Activated naive CD4-positive, alpha-beta T cell treated with anti-CD3 and anti-CD28 coated beads, Interleukin-2, amount 50 U/mL, for 24 hours (primary cell): ENCODE results near the gene TRAIP.
"Not testable (repeated sequence)": the region's sequence is repeated elsewhere in the genome, so short reads cannot be mapped to it uniquely, and the experiment has no call there.

Experiments used
- H3K27ac Mint-ChIP-seq: one replicate; pipeline ENCODE4 v1.8.0; 2021; ENCODE audit warnings: mild to moderate bottlenecking, mixed read lengths
- H3K27me3 Mint-ChIP-seq: one replicate; pipeline ENCODE4 v1.8.0; 2021; ENCODE audit warnings: mixed read lengths
- H3K36me3 Mint-ChIP-seq: one replicate; pipeline ENCODE4 v1.8.0; 2021; ENCODE audit warnings: mixed read lengths
- H3K4me1 Mint-ChIP-seq: one replicate; pipeline ENCODE4 v1.8.0; 2021; ENCODE audit warnings: mixed read lengths
- H3K4me3 Mint-ChIP-seq: one replicate; pipeline ENCODE4 v1.8.0; 2021; ENCODE audit warnings: mild to moderate bottlenecking, mixed read lengths
- H3K9me3 Mint-ChIP-seq: one replicate; pipeline ENCODE4 v1.8.0; 2021; ENCODE audit warnings: mixed read lengths

Gene TRAIP

GRCh38 chr3:49790626-49791411 lies 65.5 kb downstream of the TRAIP start:
- Mint-ChIP-seq H3K36me3 (no peaks in the 10 kb centered on the region), H3K27ac (no peak overlapping the region), H3K4me1 (peaks cover 14% of the 10 kb centered on the region), H3K27me3 (no peaks in the 10 kb centered on the region), H3K9me3 (no peaks in the 10 kb centered on the region), H3K4me3 (no peak overlapping the region)

- H3K9me3 Mint-ChIP-seq = no peaks in the 10 kb centered on the region
- no peak overlapping the region for H3K4me3 Mint-ChIP-seq
- peaks cover 31% of the 10 kb centered on the region for H3K4me1 Mint-ChIP-seq
- peaks cover 5% of the 10 kb centered on the region for H3K36me3 Mint-ChIP-seq
- no peaks in the 10 kb centered on the region for H3K27me3 Mint-ChIP-seq
- H3K27ac Mint-ChIP-seq = no peak overlapping the region
These were observed 68.3 kb downstream of the TRAIP start for GRCh38 chr3:49788056-49788455.

- peaks cover 31% of the 10 kb centered on the region for H3K4me1 Mint-ChIP-seq
- no peaks in the 10 kb centered on the region for H3K27me3 Mint-ChIP-seq
- no peak overlapping the region for H3K27ac Mint-ChIP-seq
- H3K36me3 Mint-ChIP-seq = peaks cover 5% of the 10 kb centered on the region
- peak overlapping the region; percentile 96 for H3K4me3 Mint-ChIP-seq
- no peaks in the 10 kb centered on the region for H3K9me3 Mint-ChIP-seq
These were observed 68.8 kb downstream of the TRAIP start for GRCh38 chr3:49787536-49787935.

- no peaks in the 10 kb centered on the region for H3K9me3 Mint-ChIP-seq
- H3K36me3 Mint-ChIP-seq = peaks cover 5% of the 10 kb centered on the region
- peak overlapping the region; percentile 98 for H3K27ac Mint-ChIP-seq
- H3K4me3 Mint-ChIP-seq = peak overlapping the region; percentile 96
- peaks cover 35% of the 10 kb centered on the region for H3K4me1 Mint-ChIP-seq
- H3K27me3 Mint-ChIP-seq = no peaks in the 10 kb centered on the region
These were observed 69.2 kb downstream of the TRAIP start for GRCh38 chr3:49787182-49787464.

- peak within 1 kb of the TSS; percentile 98 for H3K27ac Mint-ChIP-seq
- H3K36me3 Mint-ChIP-seq = peaks cover 5% of the 10 kb centered on the region
- peak within 1 kb of the TSS; percentile 96 for H3K4me3 Mint-ChIP-seq
- no peaks in the 10 kb centered on the region for H3K9me3 Mint-ChIP-seq
- H3K27me3 Mint-ChIP-seq = no peaks in the 10 kb centered on the region
- peaks cover 35% of the 10 kb centered on the region for H3K4me1 Mint-ChIP-seq
These were observed 69.8 kb downstream of the TRAIP start, which contains the start of gene IP6K1 for GRCh38 chr3:49786357-49787181. IP6K1 (minus strand) TSS chr3:49786542; CDS start chr3:49748040, 38,502 bp downstream.

- H3K27ac Mint-ChIP-seq = peak overlapping the region; percentile 80
- H3K4me3 Mint-ChIP-seq = peak overlapping the region; percentile 96
- H3K36me3 Mint-ChIP-seq = peaks cover 8% of the 10 kb centered on the region
- peaks cover 43% of the 10 kb centered on the region for H3K4me1 Mint-ChIP-seq
- no peaks in the 10 kb centered on the region for H3K27me3 Mint-ChIP-seq
- no peaks in the 10 kb centered on the region for H3K9me3 Mint-ChIP-seq
These were observed 70.6 kb downstream of the TRAIP start for GRCh38 chr3:49785565-49786356.

GRCh38 chr3:49782277-49782676 lies 74.1 kb downstream of the TRAIP start:
- not testable (repeated sequence) for H3K4me3 Mint-ChIP-seq, H3K27ac Mint-ChIP-seq, H3K27me3 Mint-ChIP-seq, H3K9me3 Mint-ChIP-seq
- Mint-ChIP-seq H3K36me3 (peaks cover 14% of the 10 kb centered on the region), H3K4me1 (peaks cover 57% of the 10 kb centered on the region)

- Mint-ChIP-seq H3K4me3 (no peak overlapping the region), H3K27me3 (no peaks in the 10 kb centered on the region), H3K9me3 (no peaks in the 10 kb centered on the region), H3K27ac (no peak overlapping the region), H3K4me1 (peaks cover 54% of the 10 kb centered on the region), H3K36me3 (peaks cover 14% of the 10 kb centered on the region)
These were observed 74.8 kb downstream of the TRAIP start for GRCh38 chr3:49781415-49782199.

- H3K9me3 Mint-ChIP-seq, H3K4me3 Mint-ChIP-seq, H3K27ac Mint-ChIP-seq, H3K27me3 Mint-ChIP-seq: not testable (repeated sequence)
- peaks cover 14% of the 10 kb centered on the region for H3K36me3 Mint-ChIP-seq
- peaks cover 54% of the 10 kb centered on the region for H3K4me1 Mint-ChIP-seq
These were observed 75.4 kb downstream of the TRAIP start for GRCh38 chr3:49780975-49781365.

- H3K4me3 Mint-ChIP-seq = peak overlapping the region; percentile 67
- peaks cover 12% of the 10 kb centered on the region for H3K36me3 Mint-ChIP-seq
- H3K27me3 Mint-ChIP-seq = no peaks in the 10 kb centered on the region
- H3K9me3 Mint-ChIP-seq = no peaks in the 10 kb centered on the region
- H3K27ac Mint-ChIP-seq = peak overlapping the region; percentile 43
- H3K4me1 Mint-ChIP-seq = peaks cover 55% of the 10 kb centered on the region
These were observed 76.0 kb downstream of the TRAIP start for GRCh38 chr3:49780080-49780974.

GRCh38 chr3:49779358-49780079 lies 76.8 kb downstream of the TRAIP start:
- Mint-ChIP-seq H3K27ac (peak overlapping the region; percentile 43), H3K36me3 (peaks cover 9% of the 10 kb centered on the region), H3K4me1 (peaks cover 59% of the 10 kb centered on the region), H3K4me3 (peak overlapping the region; percentile 67), H3K9me3 (no peaks in the 10 kb centered on the region), H3K27me3 (no peaks in the 10 kb centered on the region)
